HUES64 (cell line): ENCODE measurements around the gene RIMKLB.
"Not testable (repeated sequence)": the region's sequence is repeated elsewhere in the genome, so short reads cannot be mapped to it uniquely, and the experiment has no call there.

ENCODE experiments used
- H3K27ac ChIP-seq: 2 replicates; pipeline ENCODE4 v1.7.0; 2013; ENCODE audit warnings: low read depth, low read length, inconsistent platforms
- H3K27me3 ChIP-seq: 2 replicates; pipeline ENCODE4 v1.6.1; 2013; ENCODE audit warnings: mild to moderate bottlenecking, low read length; ENCODE audit not compliant: insufficient read depth
- H3K36me3 ChIP-seq: 2 replicates; pipeline ENCODE4 v1.6.1; 2013; ENCODE audit warnings: mild to moderate bottlenecking, low read length; ENCODE audit not compliant: insufficient read depth
- H3K4me1 ChIP-seq: 2 replicates; pipeline ENCODE4 v1.6.1; 2013; ENCODE audit warnings: mild to moderate bottlenecking, low read length, moderate library complexity; ENCODE audit not compliant: insufficient read depth
- H3K4me3 ChIP-seq: 2 replicates; pipeline ENCODE4 v1.5.1; 2013; ENCODE audit warnings: mild to moderate bottlenecking, low read length, moderate library complexity
- H3K9ac ChIP-seq: 2 replicates; pipeline ENCODE4 v1.6.1; 2013; ENCODE audit warnings: mild to moderate bottlenecking, low read depth, low read length
- H3K9me3 ChIP-seq: 2 replicates; pipeline ENCODE4 v1.6.1; 2013; ENCODE audit warnings: low read depth, low read length; ENCODE audit not compliant: insufficient read depth
- WGBS: fragments of 150-250, 120-280 bp; methylation state at CpG from one replicate; pipeline ENCODE4 v1.1.7; 2013; ENCODE audit warnings: missing lambda C conversion rate; 5-methylcytosine and 5-hydroxymethylcytosine counted together

The RIMKLB gene

GRCh38 chr12:8773461-8773860, 75.7 kb downstream of the RIMKLB start:
- 95% methylated on average over 10 of the region's 10 CpGs for WGBS
- Histone ChIP-seq H3K36me3 (peaks cover 64% of the 10 kb centered on the region), H3K9ac (no peak overlapping the region), H3K27me3 (no peaks in the 10 kb centered on the region), H3K4me3 (no peak overlapping the region), H3K4me1 (peaks cover 13% of the 10 kb centered on the region), H3K9me3 (no peaks in the 10 kb centered on the region), H3K27ac (no peak overlapping the region)

GRCh38 chr12:8779281-8779680, 81.5 kb downstream of the RIMKLB start:
- H3K9ac ChIP-seq, result no peak overlapping the region
- H3K27ac ChIP-seq, result no peak overlapping the region
- no peaks in the 10 kb centered on the region for H3K27me3 ChIP-seq
- peaks cover 62% of the 10 kb centered on the region for H3K36me3 ChIP-seq
- no peaks in the 10 kb centered on the region for H3K9me3 ChIP-seq
- H3K4me1 ChIP-seq, result peaks cover 13% of the 10 kb centered on the region
- WGBS, result 85% methylated on average over 4 of the region's 4 CpGs
- no peak overlapping the region for H3K4me3 ChIP-seq

- H3K27ac ChIP-seq, result no peak overlapping the region
- H3K9ac ChIP-seq, result no peak overlapping the region
- H3K36me3 ChIP-seq, result peaks cover 57% of the 10 kb centered on the region
- no peaks in the 10 kb centered on the region for H3K27me3 ChIP-seq
- no peaks in the 10 kb centered on the region for H3K9me3 ChIP-seq
- WGBS, result 100% methylated on average over 2 of the region's 2 CpGs
- H3K4me3 ChIP-seq, result no peak overlapping the region
- peaks cover 13% of the 10 kb centered on the region for H3K4me1 ChIP-seq
Observed at GRCh38 chr12:8779862-8780261, 82.1 kb downstream of the RIMKLB start.

- 80% methylated on average over 1 of the region's 1 CpG for WGBS
- H3K4me1 ChIP-seq, result peaks cover 13% of the 10 kb centered on the region
- peaks cover 51% of the 10 kb centered on the region for H3K36me3 ChIP-seq
- no peak overlapping the region for H3K27ac ChIP-seq
- H3K4me3 ChIP-seq, result no peak overlapping the region
- no peaks in the 10 kb centered on the region for H3K27me3 ChIP-seq
- H3K9ac ChIP-seq, result no peak overlapping the region
- no peaks in the 10 kb centered on the region for H3K9me3 ChIP-seq
Observed at GRCh38 chr12:8780389-8780788, 82.6 kb downstream of the RIMKLB start.

GRCh38 chr12:8781381-8782127, 83.8 kb downstream of the RIMKLB start:
- no peak overlapping the region for H3K27ac ChIP-seq
- H3K27me3 ChIP-seq, result no peaks in the 10 kb centered on the region
- 94% methylated on average over 2 of the region's 2 CpGs for WGBS
- H3K9ac ChIP-seq, result no peak overlapping the region
- H3K36me3 ChIP-seq, result peaks cover 40% of the 10 kb centered on the region
- H3K4me1 ChIP-seq, result peaks cover 13% of the 10 kb centered on the region
- no peak overlapping the region for H3K4me3 ChIP-seq
- H3K9me3 ChIP-seq, result peaks cover under 1% of the 10 kb centered on the region; the same call in 1 of the 2 replicates

GRCh38 chr12:8784290-8784888, 86.6 kb downstream of the RIMKLB start:
- Histone ChIP-seq H3K9ac (no peak overlapping the region), H3K9me3 (peaks cover 5% of the 10 kb centered on the region; the same call in 1 of the 2 replicates), H3K27me3 (no peaks in the 10 kb centered on the region), H3K4me3 (no peak overlapping the region), H3K4me1 (no peaks in the 10 kb centered on the region; the same call in 1 of the 2 replicates), H3K27ac (no peak overlapping the region), H3K36me3 (peaks cover 28% of the 10 kb centered on the region)

GRCh38 chr12:8785499-8785898, 87.7 kb downstream of the RIMKLB start:
- 89% methylated on average over 3 of the region's 4 CpGs for WGBS
- Histone ChIP-seq H3K4me1 (no peaks in the 10 kb centered on the region; the same call in 1 of the 2 replicates), H3K27ac (no peak overlapping the region), H3K4me3 (no peak overlapping the region), H3K9ac (no peak overlapping the region), H3K36me3 (peaks cover 33% of the 10 kb centered on the region), H3K9me3 (peaks cover 5% of the 10 kb centered on the region; the same call in 1 of the 2 replicates), H3K27me3 (no peaks in the 10 kb centered on the region)

- H3K4me3 ChIP-seq, H3K27me3 ChIP-seq, H3K9ac ChIP-seq, H3K27ac ChIP-seq, H3K4me1 ChIP-seq: not testable (repeated sequence)
- peaks cover 12% of the 10 kb centered on the region for H3K9me3 ChIP-seq
- 97% methylated on average over 28 of the region's 28 CpGs for WGBS
- H3K36me3 ChIP-seq, result peaks cover 36% of the 10 kb centered on the region
Observed at GRCh38 chr12:8787206-8787605, 89.4 kb downstream of the RIMKLB start.

- not testable (repeated sequence) for H3K27me3 ChIP-seq, H3K4me1 ChIP-seq
- H3K9me3 ChIP-seq, result peaks cover 17% of the 10 kb centered on the region
- H3K27ac ChIP-seq, result peak overlapping the region; percentile 90; the same call in 1 of the 2 replicates
- peak overlapping the region; percentile 95 for H3K4me3 ChIP-seq
- peak overlapping the region; percentile 75 for H3K9ac ChIP-seq
- peaks cover 38% of the 10 kb centered on the region for H3K36me3 ChIP-seq
- WGBS, result 1% methylated on average over 13 of the region's 13 CpGs
Observed at GRCh38 chr12:8788706-8789105, 90.9 kb downstream of the RIMKLB start.

- Histone ChIP-seq H3K4me3 (peak overlapping the region; percentile 95), H3K36me3 (peaks cover 42% of the 10 kb centered on the region), H3K9me3 (peaks cover 21% of the 10 kb centered on the region), H3K9ac (peak overlapping the region; percentile 75), H3K27ac (peak overlapping the region; percentile 90; the same call in 1 of the 2 replicates)
- 2% methylated on average over 13 of the region's 13 CpGs for WGBS
- not testable (repeated sequence) for H3K27me3 ChIP-seq, H3K4me1 ChIP-seq
Observed at GRCh38 chr12:8789341-8790013, 91.7 kb downstream of the RIMKLB start.

- H3K36me3 ChIP-seq, result peaks cover 60% of the 10 kb centered on the region
- not testable (repeated sequence) for H3K4me3 ChIP-seq, H3K4me1 ChIP-seq
Observed at GRCh38 chr12:8793226-8793625, 95.4 kb downstream of the RIMKLB start.

More at GRCh38 chr12:8793226-8793625, 95.4 kb downstream of the RIMKLB start:
- not testable (repeated sequence) for H3K9ac ChIP-seq, H3K27me3 ChIP-seq, H3K27ac ChIP-seq
- peaks cover 18% of the 10 kb centered on the region for H3K9me3 ChIP-seq
- WGBS, result 98% methylated on average over 2 of the region's 4 CpGs
